Stomach (tissue), 4 donors: ENCODE measurements around the gene SECTM1.

Experiments used
- CTCF ChIP-seq, 7 experiments: fragments of 450-650 bp in 4 of 7; fragments of 200-600 bp in 3 of 7; sonication (generic) in 3 of 7; IDR thresholded peaks; one replicate each; pipeline ENCODE4 v1.5.1; 2016 to 2019; ENCODE audit warnings: antibody characterized with exemption in 7 of 7, control low read depth in 2 of 7, mild to moderate bottlenecking in 1 of 7
- EP300 ChIP-seq: sonication (generic); formaldehyde crosslinking; IDR thresholded peaks from one replicate; pipeline ENCODE4 v1.6.1; 2017; ENCODE audit warnings: antibody characterized with exemption
- POLR2AphosphoS5 ChIP-seq, 3 donors: sonication (generic); formaldehyde crosslinking; IDR thresholded peaks; one replicate each; pipeline ENCODE4 v1.6.1; 2016; ENCODE audit warnings: antibody characterized with exemption in 3 of 3

- TF ChIP-seq POLR2AphosphoS5 (IDR thresholded peaks at IDR 0.05) (no peak), CTCF (IDR thresholded peaks at IDR 0.05) (no peak), EP300 (no peak)
Observed at GRCh38 chr17:82344175-82344907, 10.8 kb upstream of the SECTM1 start.
